Liver (tissue), 9 donors: Measurements from ENCODE around the gene FGF12. TPM values are rescaled to one million over a fixed set of nuclear protein-coding genes. Genes with fewer than 3 reads are reported as not detected.

Experiments
- DNase-seq: peaks from one replicate; pipeline ENCODE4 v3.0.0-alpha.2; 2017; ENCODE audit warnings: low spot score
- H3K27ac ChIP-seq, 2 donors: one replicate each; pipeline ENCODE4 v1.7.0; 2013; ENCODE audit warnings: inconsistent platforms in 2 of 2, low read length in 2 of 2, control low read depth in 1 of 2, low read depth in 1 of 2, mild to moderate bottlenecking in 1 of 2
- H3K27me3 ChIP-seq, 4 donors: one replicate each; pipeline versions ENCODE4 v1.6.1 to v1.7.0; 2013; ENCODE audit warnings: low read length in 3 of 4, inconsistent platforms in 1 of 4, mild to moderate bottlenecking in 1 of 4, moderate library complexity in 1 of 4; ENCODE audit not compliant: control insufficient read depth in 4 of 4, insufficient read depth in 4 of 4
- H3K36me3 ChIP-seq, 4 donors: one replicate each; pipeline versions ENCODE4 v1.6.1 to v1.7.0; 2013; ENCODE audit warnings: low read length in 3 of 4, mild to moderate bottlenecking in 3 of 4, low read depth in 1 of 4, moderate library complexity in 1 of 4; ENCODE audit not compliant: control insufficient read depth in 4 of 4, insufficient read depth in 3 of 4
- H3K4me1 ChIP-seq, 4 donors: one replicate each; pipeline versions ENCODE4 v1.6.1 to v1.7.0; 2013; ENCODE audit warnings: low read length in 3 of 4, mild to moderate bottlenecking in 3 of 4, moderate library complexity in 1 of 4; ENCODE audit not compliant: control insufficient read depth in 4 of 4, insufficient read depth in 4 of 4
- H3K4me3 ChIP-seq, 3 donors: one replicate each; pipeline versions ENCODE4 v1.6.1 to v1.7.0; 2013; ENCODE audit warnings: low read length in 3 of 3, control low read depth in 1 of 3, low read depth in 1 of 3, mild to moderate bottlenecking in 1 of 3
- H3K9ac ChIP-seq, 2 donors: one replicate each; pipeline ENCODE4 v1.7.0; 2013; ENCODE audit warnings: low read length in 2 of 2, mild to moderate bottlenecking in 2 of 2, moderate library complexity in 2 of 2, control low read depth in 1 of 2, low read depth in 1 of 2
- H3K9me3 ChIP-seq, 4 donors: one replicate each; pipeline versions ENCODE4 v1.6.1 to v1.7.0; 2013; ENCODE audit warnings: low read length in 3 of 4; ENCODE audit not compliant: control insufficient read depth in 4 of 4
- ATF3 ChIP-seq: IDR thresholded peaks from 2 replicates; pipeline ENCODE4 v1.6.1; 2016; ENCODE audit warnings: antibody characterized with exemption
- EGR1 ChIP-seq, 2 donors: IDR thresholded peaks; 2 replicates each; pipeline ENCODE4 v1.6.1; 2016 to 2018; ENCODE audit warnings: antibody characterized with exemption in 2 of 2, low read depth in 2 of 2
- FOXA1 ChIP-seq: IDR thresholded peaks from 2 replicates; pipeline ENCODE4 v1.6.1; 2016; ENCODE audit warnings: antibody characterized with exemption
- FOXA2 ChIP-seq: IDR thresholded peaks from 2 replicates; pipeline ENCODE4 v1.6.1; 2016; ENCODE audit warnings: antibody characterized with exemption
- GABPA ChIP-seq, 2 donors: IDR thresholded peaks in 1 of 2; conservative IDR thresholded peaks in 1 of 2; 2 replicates each; pipeline ENCODE4 v1.6.1; 2016; ENCODE audit warnings: antibody characterized with exemption in 2 of 2, mild to moderate bottlenecking in 1 of 2, moderate library complexity in 1 of 2
- HNF4A ChIP-seq, 2 donors: conservative IDR thresholded peaks; 2 replicates each; pipeline ENCODE4 v1.6.1; 2016; ENCODE audit warnings: antibody characterized with exemption in 2 of 2, mild to moderate bottlenecking in 2 of 2
- HNF4G ChIP-seq: IDR thresholded peaks from 2 replicates; pipeline ENCODE4 v1.6.1; 2016; ENCODE audit warnings: antibody characterized with exemption
- JUND ChIP-seq, 2 donors: IDR thresholded peaks; 2 replicates each; pipeline ENCODE4 v1.6.1; 2016; ENCODE audit warnings: antibody characterized with exemption in 2 of 2
- NR2F2 ChIP-seq: IDR thresholded peaks from 2 replicates; pipeline ENCODE4 v1.6.1; 2016; ENCODE audit warnings: antibody characterized with exemption
- RAD21 ChIP-seq, 2 donors: IDR thresholded peaks; 2 replicates each; pipeline ENCODE4 v1.6.1; 2016; ENCODE audit warnings: antibody characterized with exemption in 2 of 2, mild to moderate bottlenecking in 2 of 2
- REST ChIP-seq: IDR thresholded peaks from 2 replicates; pipeline ENCODE4 v1.6.1; 2016; ENCODE audit warnings: antibody characterized with exemption, mild to moderate bottlenecking
- RXRA ChIP-seq, 2 donors: IDR thresholded peaks; 2 replicates each; pipeline ENCODE4 v1.6.1; 2017 to 2018; ENCODE audit warnings: antibody characterized with exemption in 2 of 2, mild to moderate bottlenecking in 1 of 2
- SP1 ChIP-seq: IDR thresholded peaks from 2 replicates; pipeline ENCODE4 v1.6.1; 2018; ENCODE audit warnings: antibody characterized with exemption, mild to moderate bottlenecking
- TAF1 ChIP-seq: conservative IDR thresholded peaks from 2 replicates; pipeline ENCODE4 v1.6.1; 2016; ENCODE audit warnings: antibody characterized with exemption, mild to moderate bottlenecking
- YY1 ChIP-seq: IDR thresholded peaks from 2 replicates; pipeline ENCODE4 v1.6.1; 2016; ENCODE audit warnings: antibody characterized with exemption, mild to moderate bottlenecking
- ZBTB33 ChIP-seq: IDR thresholded peaks from 2 replicates; pipeline ENCODE4 v1.6.1; 2016; ENCODE audit warnings: antibody characterized with exemption
- WGBS: extraction: QIAGEN DNeasy Blood & Tissue Kit; methylation state at CpG from one replicate; pipeline ENCODE4 v1.1.7; 2013; 5-methylcytosine and 5-hydroxymethylcytosine counted together
- polyA plus RNA-seq, 2 donors: library from polyadenylated mRNA; stranded (reverse) in 1 of 2; unstranded in 1 of 2; fragments of 200-250 nt in 1 of 2; fragments of >200 nt in 1 of 2; fragmentation: Nextera tagmentation in 1 of 2; extraction: Ambion mirVana in 1 of 2; gene quantifications; one replicate each; pipeline versions ENCODE4 v1.2.1 to v1.2.3, GENCODE V29; 2013 to 2015
- total RNA-seq, 2 donors: library from RNA; depleted of rRNA; stranded (reverse); fragments of >200 nt; gene quantifications; one replicate each; pipeline ENCODE4 v1.2.3, GENCODE V29; 2014
- TF ChIP-seq, protein P1 (sequence below): fragments of 150-350 bp; IDR thresholded peaks from 2 replicates; pipeline ENCODE4 v1.5.1; 2017; ENCODE audit warnings: improper control_type of control experiment, low read depth, low read length; ENCODE audit not compliant: missing input control
- TF ChIP-seq, protein P2 (sequence below): IDR thresholded peaks from 2 replicates; pipeline ENCODE4 v1.6.1; 2016; ENCODE audit warnings: antibody characterized with exemption
- donor health status: healthy.
- donor health status: healthy.
- donor health status: healthy.
- donor health status: healthy.
- donor health status: healthy.

FGF12 gene
- total and polyA plus RNA-seq, 4 donors = 0.11 to 0.59 (median 0.19) TPM

DNA sequence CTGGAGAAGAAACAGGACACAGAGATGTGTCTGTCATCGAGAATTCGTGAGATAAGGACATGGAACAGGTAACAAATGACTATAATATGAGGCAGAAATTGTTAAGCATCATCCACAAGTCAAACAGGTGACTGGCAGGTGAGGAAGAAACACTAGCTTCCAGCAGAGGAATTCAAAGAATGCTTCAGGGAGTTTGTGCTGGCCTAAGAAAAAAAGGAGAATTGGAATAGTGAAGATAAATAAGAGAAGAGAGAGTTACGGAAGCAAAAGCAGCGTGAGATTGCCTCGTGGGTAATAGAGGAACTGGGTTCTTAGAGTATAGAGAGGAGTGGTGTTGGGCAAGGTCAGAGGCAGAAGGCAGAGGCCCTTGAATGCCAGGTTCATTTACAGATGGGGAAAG lies 22.9 kb upstream of the FGF12 start:
- WGBS = 53% methylated on average over 5 of the region's 5 CpGs
- no peaks in the 10 kb centered on the region for H3K9me3 ChIP-seq
- DNase-seq = no peak
- no peak overlapping the region for H3K9ac ChIP-seq
- no peaks in the 10 kb centered on the region for H3K4me1 ChIP-seq
- no peaks in the 10 kb centered on the region for H3K36me3 ChIP-seq
- no peak overlapping the region for H3K27ac ChIP-seq
- no peak overlapping the region for H3K4me3 ChIP-seq
- no peaks in the 10 kb centered on the region for H3K27me3 ChIP-seq
- TF ChIP-seq FOXA1 (no peak), NR2F2 (no peak), HNF4A (conservative IDR thresholded peaks at IDR 0.05) (no peak), RXRA (IDR thresholded peaks at IDR 0.05) (no peak), FOXA2 (no peak), EGR1 (IDR thresholded peaks at IDR 0.05; ENCODE audit: low read depth in 2 of 2) (no peak), ATF3 (no peak), JUND (IDR thresholded peaks at IDR 0.05) (no peak)

- Histone ChIP-seq H3K4me1 (no peaks in the 10 kb centered on the region), H3K27ac (no peak overlapping the region), H3K9me3 (no peaks in the 10 kb centered on the region), H3K27me3 (no peaks in the 10 kb centered on the region), H3K4me3 (no peak overlapping the region), H3K36me3 (no peaks in the 10 kb centered on the region), H3K9ac (no peak overlapping the region)
- DNase-seq = no peak
- no peak for TF ChIP-seq RAD21 (IDR thresholded peaks at IDR 0.05)
- TF ChIP-seq ZBTB33 = no peak
- TF ChIP-seq REST = no peak
- TF ChIP-seq FOXA2 = no peak
- TF ChIP-seq ATF3 = no peak
- TF ChIP-seq JUND (IDR thresholded peaks at IDR 0.05) = no peak
- no peak for TF ChIP-seq SP1
- TF ChIP-seq, protein P1, sequence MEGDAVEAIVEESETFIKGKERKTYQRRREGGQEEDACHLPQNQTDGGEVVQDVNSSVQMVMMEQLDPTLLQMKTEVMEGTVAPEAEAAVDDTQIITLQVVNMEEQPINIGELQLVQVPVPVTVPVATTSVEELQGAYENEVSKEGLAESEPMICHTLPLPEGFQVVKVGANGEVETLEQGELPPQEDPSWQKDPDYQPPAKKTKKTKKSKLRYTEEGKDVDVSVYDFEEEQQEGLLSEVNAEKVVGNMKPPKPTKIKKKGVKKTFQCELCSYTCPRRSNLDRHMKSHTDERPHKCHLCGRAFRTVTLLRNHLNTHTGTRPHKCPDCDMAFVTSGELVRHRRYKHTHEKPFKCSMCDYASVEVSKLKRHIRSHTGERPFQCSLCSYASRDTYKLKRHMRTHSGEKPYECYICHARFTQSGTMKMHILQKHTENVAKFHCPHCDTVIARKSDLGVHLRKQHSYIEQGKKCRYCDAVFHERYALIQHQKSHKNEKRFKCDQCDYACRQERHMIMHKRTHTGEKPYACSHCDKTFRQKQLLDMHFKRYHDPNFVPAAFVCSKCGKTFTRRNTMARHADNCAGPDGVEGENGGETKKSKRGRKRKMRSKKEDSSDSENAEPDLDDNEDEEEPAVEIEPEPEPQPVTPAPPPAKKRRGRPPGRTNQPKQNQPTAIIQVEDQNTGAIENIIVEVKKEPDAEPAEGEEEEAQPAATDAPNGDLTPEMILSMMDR = no peak
- no peak for TF ChIP-seq HNF4A (conservative IDR thresholded peaks at IDR 0.05)
- no peak for TF ChIP-seq YY1
- no peak for TF ChIP-seq GABPA (IDR thresholded peaks at IDR 0.05 in 1 of 2, conservative IDR thresholded peaks at IDR 0.05 in 1 of 2)
- TF ChIP-seq TAF1 = no peak
- TF ChIP-seq HNF4G = no peak
- TF ChIP-seq, protein P2, sequence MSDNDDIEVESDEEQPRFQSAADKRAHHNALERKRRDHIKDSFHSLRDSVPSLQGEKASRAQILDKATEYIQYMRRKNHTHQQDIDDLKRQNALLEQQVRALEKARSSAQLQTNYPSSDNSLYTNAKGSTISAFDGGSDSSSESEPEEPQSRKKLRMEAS = no peak
- TF ChIP-seq EGR1 (IDR thresholded peaks at IDR 0.05; ENCODE audit: low read depth in 2 of 2) = no peak
- WGBS = 46% methylated on average over 3 of the region's 3 CpGs
Measured at GRCh38 chr3:192747746-192748145, 20.4 kb upstream of the FGF12 start.
